ENCODE measurements around the gene MYO5B.
"Not testable (repeated sequence)": the region's sequence is repeated elsewhere in the genome, so short reads cannot be mapped to it uniquely, and the experiment has no call there.

Gene MYO5B

DNA sequence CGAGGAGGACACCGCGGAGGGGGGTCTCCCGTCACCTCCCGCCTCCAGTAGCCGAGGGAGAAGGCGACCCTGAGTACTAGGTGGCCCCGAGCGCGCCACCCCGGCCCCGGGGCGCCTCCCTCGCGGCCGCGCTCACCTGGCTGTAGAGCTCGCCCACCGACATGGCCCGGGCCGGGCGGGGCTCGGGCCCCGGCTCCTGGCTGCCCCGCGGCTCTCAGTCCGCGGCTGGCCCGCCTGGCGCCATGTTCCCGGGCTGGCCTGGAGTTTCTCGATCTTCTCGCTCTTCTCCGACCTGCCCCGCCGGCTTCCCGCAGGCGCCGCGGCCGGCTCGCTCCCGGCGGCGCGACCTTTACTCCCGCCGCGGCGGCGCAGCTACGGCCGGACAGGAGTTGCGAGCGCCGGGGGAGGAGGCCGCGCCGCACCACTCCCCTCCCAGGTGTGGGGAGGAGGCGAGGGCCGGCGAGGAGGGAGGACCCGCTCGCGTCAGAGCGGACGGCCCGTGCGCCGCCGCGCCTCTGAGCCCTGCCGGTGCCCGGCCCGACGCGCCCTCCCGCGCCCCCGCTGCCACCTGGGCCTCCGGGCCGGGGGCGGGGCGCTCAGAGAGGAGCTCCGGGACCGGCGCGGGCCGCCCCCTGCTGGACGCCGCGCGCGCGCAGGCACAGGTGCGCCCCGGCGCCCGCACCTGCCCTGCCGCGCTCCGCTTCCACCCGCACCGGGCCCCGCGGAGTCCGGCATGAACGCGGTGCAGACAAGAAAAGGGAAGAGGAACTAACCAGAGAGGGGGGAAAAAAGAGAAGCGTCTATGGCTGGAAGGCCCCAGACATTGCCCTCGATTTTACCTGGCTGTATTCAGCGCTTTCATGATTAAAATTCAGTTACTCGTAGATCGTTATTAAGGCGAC is at the start of gene MYO5B:
Gene MYO5B (minus strand): TSS at position 517 of the 902 bp plus-strand sequence. CDS start 354 bp downstream, at position 163.
- no peak for TF ChIP-seq POLR2A (IDR thresholded peaks at IDR 0.05; ENCODE audit: low read length)
- no peak for TF ChIP-seq GATA1 (IDR thresholded peaks at IDR 0.05; ENCODE audit: low read depth, low read length)
- peak; percentile 26 to 47 for DNase-seq

DNA sequence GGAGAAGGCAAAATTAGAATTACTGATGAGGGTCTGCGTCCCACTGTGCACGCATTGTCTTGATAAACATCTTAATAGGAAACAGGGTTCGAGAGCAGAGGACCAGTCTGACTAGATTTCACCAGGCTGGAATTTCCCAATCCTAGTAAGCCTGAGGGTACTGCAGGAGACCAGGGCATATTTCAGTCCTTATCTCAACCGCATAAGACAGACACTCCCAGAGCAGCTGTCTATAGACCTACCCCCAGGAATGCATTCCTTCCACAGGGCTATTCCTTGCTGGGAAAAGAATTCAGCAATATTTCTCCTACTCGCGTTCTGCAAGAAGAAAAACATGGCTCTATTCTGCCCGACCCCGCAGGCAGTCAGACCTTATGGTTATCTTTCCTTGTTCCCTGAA is 46.8 kb upstream of the MYO5B start:
- DNase-seq, result not testable (repeated sequence)

DNA sequence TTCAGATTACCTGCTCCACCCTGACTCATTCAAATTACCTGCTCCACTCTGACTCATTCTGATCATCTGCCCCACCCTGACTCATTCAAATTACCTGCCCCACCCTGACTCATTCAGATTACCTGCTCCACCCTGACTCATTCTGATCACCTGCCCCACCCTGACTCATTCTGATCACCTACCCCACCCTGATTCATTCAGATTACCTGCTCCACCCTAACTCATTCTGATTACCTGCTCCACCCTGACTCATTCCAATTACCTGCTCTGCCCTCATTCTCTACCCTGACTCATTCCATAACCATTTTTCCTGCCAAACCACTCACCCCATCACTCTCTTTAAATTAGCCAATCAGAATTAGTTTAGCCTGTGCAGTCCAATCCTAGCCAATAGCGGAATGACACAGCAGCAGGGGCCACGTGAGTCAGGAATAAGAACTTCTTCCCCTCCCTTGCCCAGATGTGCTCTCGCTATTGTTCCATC is 45.2 kb upstream of the MYO5B start:
- no peak for DNase-seq
- TF ChIP-seq POLR2A (IDR thresholded peaks at IDR 0.05; ENCODE audit: low read length) (no peak), GATA1 (IDR thresholded peaks at IDR 0.05; ENCODE audit: low read depth, low read length) (no peak)

DNA sequence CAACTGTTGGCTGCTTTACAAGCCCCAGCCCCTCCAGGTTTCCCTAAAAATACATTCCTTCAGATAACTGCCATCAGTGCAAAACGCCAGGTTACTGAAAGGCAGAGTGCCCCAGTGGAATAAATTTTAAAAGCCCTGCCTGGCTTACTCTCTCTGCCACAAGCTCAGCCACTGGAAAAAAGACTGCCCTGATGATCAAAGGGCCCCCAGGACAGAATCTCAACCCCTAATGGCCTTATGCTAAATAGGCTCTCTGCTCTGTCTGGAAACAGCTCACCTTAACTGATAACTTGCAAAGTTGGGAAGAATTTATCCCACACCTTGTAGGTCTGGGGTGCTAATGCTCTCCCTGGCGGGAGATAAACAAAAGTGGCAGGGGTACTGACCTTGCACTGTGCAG is 37.5 kb upstream of the MYO5B start:
- DNase-seq, result no peak
- TF ChIP-seq POLR2A (IDR thresholded peaks at IDR 0.05; ENCODE audit: low read length), result no peak
- TF ChIP-seq GATA1 (IDR thresholded peaks at IDR 0.05; ENCODE audit: low read depth, low read length), result no peak

DNA sequence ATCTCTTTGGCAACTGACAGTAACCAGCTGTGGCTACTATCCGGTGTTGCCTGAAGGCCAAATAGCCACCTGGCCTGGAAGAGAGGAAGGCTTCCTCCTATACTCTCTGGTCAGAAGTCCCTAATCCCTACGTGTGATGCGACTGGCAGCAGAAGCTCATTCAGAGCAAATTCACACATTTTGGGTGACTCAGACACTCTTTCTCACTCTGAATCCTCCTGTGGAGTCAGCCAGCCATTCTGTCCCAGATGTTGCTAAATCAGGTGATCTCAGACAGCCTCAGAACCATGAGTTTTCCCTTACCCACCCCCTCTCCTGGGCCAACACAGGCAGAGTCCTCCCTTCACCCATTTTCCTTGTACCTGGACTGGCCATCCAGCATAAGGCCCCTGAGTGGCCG is 36.7 kb upstream of the MYO5B start:
- DNase-seq, result no peak
- no peak for TF ChIP-seq POLR2A (IDR thresholded peaks at IDR 0.05; ENCODE audit: low read length)
- no peak for TF ChIP-seq GATA1 (IDR thresholded peaks at IDR 0.05; ENCODE audit: low read depth, low read length)

DNA sequence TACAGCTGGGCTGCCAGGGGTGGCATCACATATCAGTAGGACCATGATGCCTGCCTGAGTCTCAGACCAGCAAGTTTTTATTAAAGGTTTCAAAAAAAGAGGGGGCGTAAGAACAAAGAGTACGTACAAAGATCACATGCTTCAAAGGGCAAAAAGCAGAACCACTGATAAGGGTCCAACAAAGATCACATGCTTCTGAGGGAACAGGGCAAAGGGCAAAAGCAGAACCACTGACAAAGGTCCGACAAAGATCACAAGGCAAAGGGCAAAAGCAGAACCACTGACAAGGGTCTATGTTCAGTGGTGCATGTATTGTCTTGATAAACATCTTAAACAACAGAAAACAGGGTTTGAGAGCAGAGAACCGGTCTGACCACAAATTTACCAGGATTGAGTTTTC is 25.3 kb upstream of the MYO5B start:
- DNase-seq, result not testable (repeated sequence)

DNA sequence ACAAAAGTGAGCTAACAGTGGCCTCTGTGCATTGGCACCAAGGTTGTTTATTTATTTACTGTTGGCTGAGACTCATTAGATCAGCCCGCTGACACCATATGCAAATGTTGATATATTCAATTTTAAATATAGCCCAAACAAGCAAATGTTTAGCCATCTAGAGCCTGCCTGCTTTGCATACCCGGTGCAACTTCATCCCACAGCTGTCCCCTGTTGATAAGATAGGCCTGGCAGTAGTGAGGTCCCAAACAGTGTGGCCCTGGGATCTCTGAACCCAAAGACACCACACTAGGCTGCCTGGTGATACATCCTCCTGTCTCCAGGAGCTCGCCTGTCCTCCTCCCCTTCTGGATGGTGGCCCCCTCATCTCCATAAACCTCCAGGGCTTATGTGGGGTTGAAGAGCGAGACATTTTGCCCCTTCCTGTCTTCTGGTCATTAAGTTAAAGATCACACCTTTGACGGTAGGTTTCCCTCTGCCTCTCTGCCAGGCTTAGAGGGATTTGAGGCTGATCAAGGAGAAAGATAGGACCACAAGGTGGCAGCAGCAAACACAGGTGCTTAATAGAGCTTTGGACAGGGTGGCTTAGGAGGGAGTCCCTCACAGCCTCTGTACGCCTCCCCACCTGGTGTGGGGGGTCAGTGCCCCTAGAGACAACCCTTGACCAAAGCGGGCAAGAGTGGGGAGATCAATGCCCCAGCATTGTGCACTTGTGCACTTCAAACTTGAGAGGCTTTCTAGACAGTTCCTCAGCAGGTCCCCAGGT is 23.7 kb upstream of the MYO5B start:
- DNase-seq, result peak; percentile 56 to 58
- TF ChIP-seq POLR2A (IDR thresholded peaks at IDR 0.05; ENCODE audit: low read length) (no peak), GATA1 (IDR thresholded peaks at IDR 0.05; ENCODE audit: low read depth, low read length) (no peak)

DNA sequence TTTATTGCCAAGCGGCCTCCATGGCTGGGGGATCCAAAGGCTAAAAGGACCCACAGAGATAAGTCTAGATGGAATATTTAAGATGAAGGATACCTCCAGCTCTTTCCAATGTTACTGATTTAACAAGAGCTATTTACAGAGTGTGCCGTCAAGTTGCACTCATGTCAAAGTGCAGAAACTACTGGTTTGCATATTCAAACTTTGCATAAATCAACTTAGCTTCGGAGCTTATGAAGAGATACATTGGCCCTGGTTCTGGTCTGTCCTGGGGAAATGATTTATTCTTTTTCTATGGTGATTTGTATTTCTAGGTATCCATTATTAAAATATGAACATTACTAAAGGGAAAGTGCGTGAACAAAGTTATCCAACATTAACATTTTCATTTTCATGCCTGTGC is 14.4 kb upstream of the MYO5B start:
- DNase-seq, result no peak
- no peak for TF ChIP-seq GATA1 (IDR thresholded peaks at IDR 0.05; ENCODE audit: low read depth, low read length)
- no peak for TF ChIP-seq POLR2A (IDR thresholded peaks at IDR 0.05; ENCODE audit: low read length)

DNA sequence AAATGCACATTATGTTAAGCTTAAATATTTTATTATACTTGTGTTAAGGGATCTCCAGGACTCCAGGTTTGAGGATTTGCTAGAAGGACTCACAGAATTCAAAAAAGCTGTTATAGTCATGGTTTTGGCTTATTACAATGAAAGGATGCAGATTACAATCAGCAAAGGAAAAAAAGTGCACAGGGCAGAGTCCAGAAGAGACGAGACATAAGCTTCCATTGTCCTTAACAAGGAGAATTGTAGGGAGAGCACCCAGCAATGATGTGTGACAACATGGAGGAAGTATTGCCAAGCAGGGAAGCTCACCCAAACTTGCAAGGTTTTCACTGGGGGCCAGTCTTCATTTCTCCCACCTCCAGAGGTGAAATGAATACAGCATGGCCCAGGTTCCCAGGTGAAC is 12.8 kb upstream of the MYO5B start:
- no peak for DNase-seq
- no peak for TF ChIP-seq POLR2A (IDR thresholded peaks at IDR 0.05; ENCODE audit: low read length)
- TF ChIP-seq GATA1 (IDR thresholded peaks at IDR 0.05; ENCODE audit: low read depth, low read length), result no peak

DNA sequence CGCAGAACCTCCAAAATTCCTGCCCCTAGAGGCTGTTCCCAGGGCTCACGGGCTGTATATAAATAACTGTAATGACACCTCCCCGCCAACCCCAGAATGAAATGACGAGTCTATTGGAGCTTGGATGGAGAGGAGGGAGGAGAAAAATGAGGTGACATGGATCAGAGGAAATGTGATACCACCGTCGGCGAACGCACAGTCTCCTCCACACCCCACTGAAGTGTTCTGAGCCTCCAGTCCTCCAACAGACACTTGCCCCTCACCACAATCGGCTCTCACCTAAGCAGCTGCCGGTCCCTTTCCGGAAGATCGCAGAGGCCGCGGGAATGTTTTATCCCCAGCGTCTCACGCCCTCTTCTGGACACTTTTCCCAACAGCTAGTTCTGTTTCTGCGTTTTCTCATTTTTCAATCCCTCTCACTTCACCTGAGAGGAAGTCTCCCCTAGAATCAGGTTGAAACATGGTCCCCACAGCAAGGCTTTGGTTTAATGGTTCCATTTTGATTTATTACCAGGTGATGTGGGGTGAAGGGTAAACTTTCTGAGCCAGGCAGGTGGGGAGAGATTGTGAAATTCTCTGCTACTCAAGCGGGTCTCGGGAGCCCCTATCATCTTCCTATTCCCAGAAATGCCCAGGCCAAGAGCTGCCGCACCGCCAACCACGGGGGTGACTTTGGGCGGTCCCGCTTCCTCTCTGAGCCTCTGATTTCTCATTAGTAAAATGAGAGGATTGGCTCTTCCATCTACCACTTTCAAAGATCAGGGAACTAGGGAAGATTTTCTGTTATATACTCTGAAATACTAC is 9.1 kb upstream of the MYO5B start:
- DNase-seq, result peak; percentile 25 to 41
- no peak for TF ChIP-seq GATA1 (IDR thresholded peaks at IDR 0.05; ENCODE audit: low read depth, low read length)
- no peak for TF ChIP-seq POLR2A (IDR thresholded peaks at IDR 0.05; ENCODE audit: low read length)

DNA sequence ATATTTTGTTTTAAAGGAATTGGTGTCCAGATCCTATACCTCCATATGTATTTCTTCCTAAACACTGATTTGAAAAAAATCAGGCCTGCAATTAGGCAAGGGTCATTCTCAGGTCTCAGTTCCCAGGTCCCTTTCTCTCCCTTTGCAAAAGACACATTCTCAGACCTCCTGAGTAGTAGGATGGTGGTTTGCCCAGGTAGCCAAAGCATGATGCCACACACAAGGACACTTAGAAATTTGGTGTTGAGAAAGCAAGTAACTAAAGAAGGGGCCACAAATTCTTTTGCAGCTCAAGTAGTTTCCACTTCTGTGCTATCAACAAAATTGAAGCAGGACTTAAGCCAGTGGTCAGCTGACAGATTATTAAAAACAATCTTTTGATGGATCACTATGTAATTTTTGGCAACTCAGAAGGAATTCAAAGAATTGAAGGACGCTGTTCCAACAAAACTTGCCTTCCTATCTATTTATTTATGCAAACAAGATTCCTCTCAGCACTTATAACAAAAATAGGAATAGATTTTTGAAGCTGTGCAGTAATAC is 6.6 kb upstream of the MYO5B start:
- TF ChIP-seq GATA1 (IDR thresholded peaks at IDR 0.05; ENCODE audit: low read depth, low read length), result no peak
- no peak for TF ChIP-seq POLR2A (IDR thresholded peaks at IDR 0.05; ENCODE audit: low read length)
- no peak for DNase-seq

DNA sequence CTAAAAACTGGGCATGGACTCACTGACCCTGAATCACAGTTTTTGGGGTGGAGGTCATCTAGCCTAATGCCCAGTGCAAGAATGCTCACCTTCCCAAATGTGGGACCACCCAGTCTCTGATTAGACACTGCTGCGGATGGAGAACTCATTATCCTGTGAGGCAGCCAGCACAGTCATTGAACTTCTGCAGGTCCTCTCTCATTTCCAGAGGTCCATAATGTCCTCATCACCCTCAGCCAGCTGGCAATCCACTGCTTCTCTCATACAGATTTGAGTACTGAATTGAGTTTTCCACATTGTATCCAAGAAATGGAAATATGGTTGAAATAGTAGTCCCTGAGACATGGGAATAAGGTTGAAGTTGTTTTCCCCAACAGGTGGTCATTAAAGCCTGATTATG is 5.0 kb upstream of the MYO5B start:
- no peak for DNase-seq
- TF ChIP-seq POLR2A (IDR thresholded peaks at IDR 0.05; ENCODE audit: low read length) (no peak), GATA1 (IDR thresholded peaks at IDR 0.05; ENCODE audit: low read depth, low read length) (no peak)

DNA sequence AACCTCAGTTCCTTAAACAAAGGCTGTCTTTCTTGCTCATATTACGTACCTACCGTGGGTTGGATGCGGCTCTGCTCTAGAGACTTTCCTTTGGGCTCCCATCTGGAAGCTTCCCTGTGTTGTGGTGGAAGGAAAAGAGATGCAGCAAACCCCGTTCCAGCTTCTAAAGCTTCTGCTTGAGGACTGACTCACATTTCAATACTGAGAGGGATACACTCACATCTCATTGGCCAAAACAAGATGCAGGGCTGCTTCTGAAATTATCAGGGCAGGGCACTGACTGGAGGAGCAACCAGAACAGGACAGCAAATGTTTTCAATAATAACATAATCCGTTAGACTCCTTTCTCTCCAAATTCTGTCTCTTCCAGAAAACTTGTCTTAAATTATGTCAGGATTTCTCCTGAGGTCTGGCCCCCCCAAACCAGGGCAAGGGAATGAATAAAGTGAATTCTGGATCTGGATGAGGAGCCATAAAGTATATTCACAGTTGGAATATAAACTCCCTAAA is 4.5 kb upstream of the MYO5B start:
- TF ChIP-seq POLR2A (IDR thresholded peaks at IDR 0.05; ENCODE audit: low read length) (no peak), GATA1 (IDR thresholded peaks at IDR 0.05; ENCODE audit: low read depth, low read length) (no peak)
- no peak for DNase-seq

Data from erythroblast (primary cell).